Measurements from ENCODE around the gene MX2. TPM values are rescaled to one million over a fixed set of nuclear protein-coding genes. Genes with fewer than 3 reads are reported as not detected.
"Not testable (repeated sequence)": the region's sequence is repeated elsewhere in the genome, so short reads cannot be mapped to it uniquely, and the experiment has no call there.

MX2 gene
- total RNA-seq, 1 donor from 2014 or later, result 0.26 TPM

DNA sequence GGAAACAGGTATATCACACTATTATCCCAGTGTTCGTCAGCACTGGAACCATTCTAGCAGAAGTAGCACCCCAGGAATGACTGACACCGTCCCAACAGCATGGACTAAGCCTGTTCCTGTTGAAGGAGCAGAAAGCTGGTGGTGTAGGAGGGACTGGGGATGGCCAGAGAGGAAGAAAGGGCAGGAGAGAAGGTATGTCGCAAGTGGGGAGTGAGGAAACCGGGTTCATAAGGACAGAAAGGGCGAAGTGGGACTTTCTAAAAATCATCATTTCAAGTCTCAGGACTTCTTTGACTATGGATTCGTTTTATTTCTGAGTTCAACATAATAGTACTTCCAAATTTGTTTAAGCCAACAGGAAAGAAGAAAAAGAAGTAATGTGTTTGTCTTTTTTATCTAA is 44.5 kb downstream of the MX2 start:
- DNase-seq (ENCODE audit: low read depth) (no peak), FAIRE-seq (no peak)
- peaks cover 5% of the 10 kb centered on the region for H3K27me3 ChIP-seq (ENCODE audit: control insufficient read depth, insufficient read depth, low read length)
- H3K4me3 ChIP-seq (ENCODE audit: low read depth, low read length), result no peak overlapping the region
- H3K36me3 ChIP-seq (ENCODE audit: control insufficient read depth, insufficient read depth, low read length), result no peaks in the 10 kb centered on the region
- TF ChIP-seq, protein P1, sequence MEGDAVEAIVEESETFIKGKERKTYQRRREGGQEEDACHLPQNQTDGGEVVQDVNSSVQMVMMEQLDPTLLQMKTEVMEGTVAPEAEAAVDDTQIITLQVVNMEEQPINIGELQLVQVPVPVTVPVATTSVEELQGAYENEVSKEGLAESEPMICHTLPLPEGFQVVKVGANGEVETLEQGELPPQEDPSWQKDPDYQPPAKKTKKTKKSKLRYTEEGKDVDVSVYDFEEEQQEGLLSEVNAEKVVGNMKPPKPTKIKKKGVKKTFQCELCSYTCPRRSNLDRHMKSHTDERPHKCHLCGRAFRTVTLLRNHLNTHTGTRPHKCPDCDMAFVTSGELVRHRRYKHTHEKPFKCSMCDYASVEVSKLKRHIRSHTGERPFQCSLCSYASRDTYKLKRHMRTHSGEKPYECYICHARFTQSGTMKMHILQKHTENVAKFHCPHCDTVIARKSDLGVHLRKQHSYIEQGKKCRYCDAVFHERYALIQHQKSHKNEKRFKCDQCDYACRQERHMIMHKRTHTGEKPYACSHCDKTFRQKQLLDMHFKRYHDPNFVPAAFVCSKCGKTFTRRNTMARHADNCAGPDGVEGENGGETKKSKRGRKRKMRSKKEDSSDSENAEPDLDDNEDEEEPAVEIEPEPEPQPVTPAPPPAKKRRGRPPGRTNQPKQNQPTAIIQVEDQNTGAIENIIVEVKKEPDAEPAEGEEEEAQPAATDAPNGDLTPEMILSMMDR (IDR thresholded peaks at IDR 0.05; ENCODE audit: insufficient read depth, low read length, severe bottlenecking), result no peak

DNA sequence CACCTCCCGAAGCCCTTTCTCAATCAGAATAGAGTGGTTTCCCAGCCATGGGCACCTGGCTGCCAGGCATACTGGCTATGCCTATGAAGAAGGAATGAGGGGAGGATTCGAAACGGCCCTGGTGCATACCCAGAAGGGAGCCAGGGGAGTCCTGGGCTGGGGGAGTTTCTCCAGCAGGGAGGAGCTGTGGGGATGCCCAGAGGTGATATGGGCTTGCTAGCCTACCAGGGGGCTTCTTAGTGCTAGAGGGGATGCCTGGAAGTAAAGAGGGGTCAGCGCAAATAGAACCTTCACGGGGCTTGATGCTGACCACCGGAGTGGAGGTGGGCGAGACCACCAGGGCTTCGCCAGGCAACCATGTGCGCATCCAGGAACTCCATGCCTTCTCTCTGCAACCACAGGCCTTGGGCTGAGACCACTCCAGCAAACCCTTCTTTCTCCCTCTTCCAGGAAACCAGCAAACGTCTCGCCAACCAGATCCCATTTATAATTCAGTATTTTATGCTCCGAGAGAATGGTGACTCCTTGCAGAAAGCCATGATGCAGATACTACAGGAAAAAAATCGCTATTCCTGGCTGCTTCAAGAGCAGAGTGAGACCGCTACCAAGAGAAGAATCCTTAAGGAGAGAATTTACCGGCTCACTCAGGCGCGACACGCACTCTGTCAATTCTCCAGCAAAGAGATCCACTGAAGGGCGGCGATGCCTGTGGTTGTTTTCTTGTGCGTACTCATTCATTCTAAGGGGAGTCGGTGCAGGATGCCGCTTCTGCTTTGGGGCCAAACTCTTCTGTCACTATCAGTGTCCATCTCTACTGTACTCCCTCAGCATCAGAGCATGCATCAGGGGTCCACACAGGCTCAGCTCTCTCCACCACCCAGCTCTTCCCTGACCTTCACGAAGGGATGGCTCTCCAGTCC is 46.0 kb downstream of the MX2 start:
- Histone ChIP-seq H3K4me3 (ENCODE audit: low read depth, low read length) (no peak overlapping the region), H3K36me3 (ENCODE audit: control insufficient read depth, insufficient read depth, low read length) (no peaks in the 10 kb centered on the region), H3K27me3 (ENCODE audit: control insufficient read depth, insufficient read depth, low read length) (peaks cover 5% of the 10 kb centered on the region)
- DNase-seq (ENCODE audit: low read depth) (no peak), FAIRE-seq (no peak)
- TF ChIP-seq, protein P1 (IDR thresholded peaks at IDR 0.05; ENCODE audit: insufficient read depth, low read length, severe bottlenecking), result no peak

DNA sequence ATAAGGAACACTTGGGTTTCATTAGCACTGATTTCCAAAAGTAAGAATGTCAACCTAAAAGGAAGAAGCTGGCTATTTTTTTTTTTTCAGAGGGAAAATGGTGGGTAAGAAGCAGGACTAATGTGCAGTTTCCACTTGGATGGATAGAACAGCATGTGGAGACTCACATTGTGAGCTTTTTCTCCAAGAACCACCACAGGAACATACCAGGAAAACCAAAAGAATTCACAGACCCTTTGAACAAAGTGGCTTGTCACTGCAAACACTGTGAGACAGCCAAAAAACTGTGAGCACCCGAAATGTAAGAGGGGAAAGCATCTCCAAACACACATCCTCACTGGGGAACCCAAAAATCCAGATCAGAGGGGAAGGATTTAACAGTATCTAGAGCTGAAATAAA is 48.5 kb downstream of the MX2 start:
- Histone ChIP-seq H3K36me3 (ENCODE audit: control insufficient read depth, insufficient read depth, low read length) (no peaks in the 10 kb centered on the region), H3K27me3 (ENCODE audit: control insufficient read depth, insufficient read depth, low read length) (peaks cover 3% of the 10 kb centered on the region), H3K4me3 (ENCODE audit: low read depth, low read length) (no peak overlapping the region)
- TF ChIP-seq, protein P1 (IDR thresholded peaks at IDR 0.05; ENCODE audit: insufficient read depth, low read length, severe bottlenecking), result no peak
- FAIRE-seq (no peak), DNase-seq (ENCODE audit: low read depth) (no peak)

DNA sequence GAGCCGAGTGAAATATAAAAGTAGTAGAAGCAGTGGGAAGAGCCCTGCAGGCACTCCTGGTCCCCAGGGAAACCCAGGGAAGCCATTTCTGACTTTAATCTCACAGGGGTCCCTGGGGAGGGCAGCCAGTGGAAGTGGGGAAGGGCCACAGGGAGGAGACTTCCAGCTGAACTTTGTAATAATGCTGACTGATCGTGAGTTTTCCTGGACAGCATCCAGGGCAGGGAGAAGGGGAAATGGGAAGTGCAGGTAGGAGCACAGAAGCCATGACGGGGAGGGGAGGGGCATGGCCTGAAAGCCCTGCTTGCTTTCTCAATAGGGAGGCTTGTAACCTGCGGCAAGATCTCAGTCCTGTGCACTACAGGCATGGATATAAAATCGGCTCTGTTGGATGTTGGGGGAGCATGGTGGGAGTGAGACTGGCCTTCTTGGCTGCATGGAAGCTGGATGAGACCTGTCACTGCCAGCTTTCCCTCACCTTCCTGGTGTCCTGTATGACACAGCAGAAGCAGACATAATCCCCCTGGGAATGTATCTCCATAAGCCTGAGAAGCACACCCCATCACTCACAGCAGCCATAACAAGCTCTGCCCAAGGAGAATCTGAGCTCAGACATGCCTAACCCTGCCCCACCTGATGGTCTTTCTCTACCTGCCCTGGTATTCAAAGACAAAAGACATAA is 49.1 kb downstream of the MX2 start:
- no peak overlapping the region for H3K4me3 ChIP-seq (ENCODE audit: low read depth, low read length)
- no peaks in the 10 kb centered on the region for H3K36me3 ChIP-seq (ENCODE audit: control insufficient read depth, insufficient read depth, low read length)
- TF ChIP-seq, protein P1 (IDR thresholded peaks at IDR 0.05; ENCODE audit: insufficient read depth, low read length, severe bottlenecking), result no peak
- DNase-seq (ENCODE audit: low read depth) (no peak), FAIRE-seq (no peak)
- peaks cover 3% of the 10 kb centered on the region for H3K27me3 ChIP-seq (ENCODE audit: control insufficient read depth, insufficient read depth, low read length)

DNA sequence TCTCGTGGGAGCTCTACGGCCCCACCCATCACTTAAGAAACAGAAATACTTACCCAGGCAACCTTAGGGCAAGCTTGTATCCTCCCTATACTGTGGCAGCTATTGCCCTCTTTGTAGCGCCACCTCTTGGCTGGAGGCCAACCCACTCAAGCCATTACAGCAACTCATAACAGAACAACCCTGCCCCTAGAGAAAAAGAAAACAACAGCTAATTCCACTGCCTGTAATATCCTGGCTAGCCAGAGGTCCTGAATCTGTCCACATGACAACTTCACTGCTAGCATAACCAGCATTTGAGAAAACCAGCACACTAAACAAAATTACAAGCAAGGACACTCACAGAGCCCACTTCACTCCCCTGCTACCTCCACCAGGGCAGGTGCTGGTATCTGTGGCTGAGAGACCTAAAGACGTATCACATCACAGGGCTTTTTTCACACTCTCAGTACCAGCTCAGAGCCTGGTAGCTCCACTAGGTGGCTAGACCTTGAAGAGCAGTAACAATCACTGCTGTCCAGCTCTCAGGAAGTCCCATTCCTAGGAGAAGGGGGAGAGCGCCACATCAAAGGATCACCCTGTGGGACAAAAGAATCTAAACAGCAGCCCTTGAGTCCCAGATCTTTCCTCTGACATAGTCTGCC is 49.7 kb downstream of the MX2 start:
- Histone ChIP-seq H3K4me3 (ENCODE audit: low read depth, low read length) (no peak overlapping the region), H3K27me3 (ENCODE audit: control insufficient read depth, insufficient read depth, low read length) (peaks cover 1% of the 10 kb centered on the region), H3K36me3 (ENCODE audit: control insufficient read depth, insufficient read depth, low read length) (no peaks in the 10 kb centered on the region)
- DNase-seq (ENCODE audit: low read depth), result peak; percentile 28
- TF ChIP-seq, protein P1 (IDR thresholded peaks at IDR 0.05; ENCODE audit: insufficient read depth, low read length, severe bottlenecking), result peak; percentile 35
- FAIRE-seq, result peak; percentile 80

DNA sequence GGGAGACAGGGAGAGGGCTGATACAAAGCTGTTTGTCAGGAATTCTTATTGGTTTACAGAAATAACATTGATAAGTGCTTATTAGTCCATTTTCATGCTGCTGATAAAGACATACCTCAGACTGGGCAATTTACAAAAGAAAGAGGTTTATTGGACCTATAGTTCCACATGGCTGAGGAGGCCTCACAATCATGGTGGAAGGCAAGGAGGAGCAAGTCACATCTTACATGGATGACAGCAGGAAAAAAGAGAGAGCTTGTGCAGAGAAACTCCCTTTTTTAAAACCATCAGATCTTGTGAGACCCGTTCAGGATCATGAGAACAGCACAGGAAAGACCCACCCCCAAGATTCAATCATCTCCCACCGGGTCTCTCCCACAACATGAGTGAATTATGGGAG is 55.7 kb downstream of the MX2 start:
- not testable (repeated sequence) for H3K36me3 ChIP-seq (ENCODE audit: control insufficient read depth, insufficient read depth, low read length); H3K27me3 ChIP-seq (ENCODE audit: control insufficient read depth, insufficient read depth, low read length); H3K4me3 ChIP-seq (ENCODE audit: low read depth, low read length); FAIRE-seq; DNase-seq (ENCODE audit: low read depth)

Data from bronchial epithelial cell (primary cell).